H1 (cell line): ENCODE measurements around the gene NONO. TPM values are rescaled to one million over a fixed set of nuclear protein-coding genes. Genes with fewer than 3 reads are reported as not detected.

Experiments
- CTCF ChIA-PET: fragments of 300-600 bp; sonication (Branson Sonifier 250); formaldehyde crosslinking; loops from one replicate; lab custom pipeline; 2021; ENCODE audit not compliant: partially characterized antibody; lab: Charles Lee
- POLR2A ChIA-PET: fragments of 300-600 bp; sonication (Branson Sonifier 250); formaldehyde crosslinking; loops from one replicate; lab custom pipeline; 2021; ENCODE audit warnings: inconsistent platforms; ENCODE audit not compliant: partially characterized antibody; lab: Charles Lee
- DNase-seq, 2 experiments: peaks; one replicate each; pipeline versions ENCODE4 v3.0.0 to v3.0.0-alpha.2; 2010 to 2022; ENCODE audit warnings: low spot score in 2 of 2, low read depth in 1 of 2, mixed read lengths in 1 of 2
- FAIRE-seq: peaks from 2 replicates; lab custom pipeline; 2011; peaks lifted over from hg19 to GRCh38; lab: Jason Lieb, UNC
- H2AFZ ChIP-seq: 2 replicates; pipeline ENCODE4 v1.8.1; 2012; ENCODE audit warnings: low read length, inconsistent platforms
- H2AK5ac ChIP-seq: 2 replicates; pipeline ENCODE4 v1.6.1; 2013; ENCODE audit warnings: low read depth, low read length
- H2BK120ac ChIP-seq: replicated peaks from 2 replicates; pipeline ENCODE3; 2013; ENCODE audit warnings: low read depth, low read length, inconsistent platforms
- H2BK12ac ChIP-seq: 2 replicates; pipeline ENCODE4 v1.6.1; 2013; ENCODE audit warnings: low read depth, low read length
- H2BK15ac ChIP-seq: 2 replicates; pipeline ENCODE4 v1.6.1; 2013; ENCODE audit warnings: low read length
- H2BK20ac ChIP-seq: 2 replicates; pipeline ENCODE4 v1.6.1; 2013; ENCODE audit warnings: low read length
- H2BK5ac ChIP-seq: 2 replicates; pipeline ENCODE4 v1.6.1; 2013; ENCODE audit warnings: low read depth, low read length
- H3K14ac ChIP-seq: 2 replicates; pipeline ENCODE4 v1.6.1; 2013; ENCODE audit warnings: inconsistent platforms; ENCODE audit not compliant: insufficient read length
- H3K18ac ChIP-seq: 2 replicates; pipeline ENCODE4 v1.6.1; 2013; ENCODE audit warnings: low read length; ENCODE audit errors: extremely low read depth
- H3K23ac ChIP-seq: 2 replicates; pipeline ENCODE4 v1.6.1; 2013; ENCODE audit warnings: inconsistent platforms; ENCODE audit not compliant: insufficient read length
- H3K23me2 ChIP-seq: 2 replicates; pipeline ENCODE4 v1.6.1; 2013; ENCODE audit warnings: low read depth, low read length
- H3K27ac ChIP-seq: 2 replicates; pipeline ENCODE4 v1.6.1; 2011; ENCODE audit warnings: low read depth, low read length, inconsistent platforms
- H3K27me3 ChIP-seq, 4 experiments: replicated peaks in 1 of 4; 1 replicate in 1 of 4; 2 replicates in 3 of 4; pipeline versions ENCODE4 v1.6.1 to v1.8.1; 2011 to 2013; ENCODE audit warnings: low read length in 3 of 4, mild to moderate bottlenecking in 3 of 4, inconsistent platforms in 2 of 4, mixed read lengths in 2 of 4, moderate library complexity in 1 of 4; ENCODE audit not compliant: control insufficient read depth in 3 of 4, insufficient read depth in 3 of 4; ENCODE audit errors: extremely low read depth in 1 of 4
- H3K36me3 ChIP-seq, 4 experiments: 2 replicates each; pipeline versions ENCODE4 v1.6.1 to v1.8.1; 2011 to 2013; ENCODE audit warnings: mild to moderate bottlenecking in 4 of 4, low read length in 3 of 4, moderate library complexity in 2 of 4, control low read depth in 1 of 4, inconsistent platforms in 1 of 4; ENCODE audit not compliant: insufficient read depth in 4 of 4, control insufficient read depth in 2 of 4
- H3K4ac ChIP-seq: replicated peaks from 2 replicates; pipeline ENCODE3; 2013; ENCODE audit warnings: low read length, low read depth, mixed read lengths, inconsistent platforms; ENCODE audit not compliant: insufficient read length
- H3K4me1 ChIP-seq, 4 experiments: replicated peaks in 1 of 4; 1 replicate in 1 of 4; 2 replicates in 3 of 4; pipeline versions ENCODE4 v1.6.1 to v1.8.1; 2011 to 2013; ENCODE audit warnings: low read length in 3 of 4, inconsistent platforms in 2 of 4, mixed read lengths in 1 of 4; ENCODE audit not compliant: insufficient read depth in 4 of 4, control insufficient read depth in 3 of 4
- H3K4me2 ChIP-seq, 2 experiments: 2 replicates each; pipeline versions ENCODE4 v1.6.1 to v1.8.1; 2011 to 2013; ENCODE audit warnings: low read depth in 2 of 2, low read length in 2 of 2, control low read depth in 1 of 2, inconsistent platforms in 1 of 2, mild to moderate bottlenecking in 1 of 2; ENCODE audit not compliant: insufficient read depth in 1 of 2
- H3K4me3 ChIP-seq, 4 experiments: fragments of 200-600, 300-600 bp in 1 of 4; sonication (generic), shearing (Covaris generic), sonication (Bioruptor Twin) in 1 of 4; 2 replicates each; pipeline versions ENCODE4 v1.5.1 to v1.8.1; 2011 to 2016; ENCODE audit warnings: low read length in 4 of 4, low read depth in 3 of 4, control low read depth in 2 of 4, inconsistent platforms in 2 of 4, mild to moderate bottlenecking in 2 of 4, mixed read lengths in 1 of 4, moderate library complexity in 1 of 4; ENCODE audit not compliant: insufficient read depth in 2 of 4; ENCODE audit errors: extremely low read depth in 1 of 4
- H3K56ac ChIP-seq: replicated peaks from 2 replicates; pipeline ENCODE3; 2013; ENCODE audit warnings: low read depth, mild to moderate bottlenecking, mixed read lengths, low read length, inconsistent platforms; ENCODE audit not compliant: insufficient read length
- H3K79me1 ChIP-seq: 2 replicates; pipeline ENCODE4 v1.6.1; 2013; ENCODE audit warnings: low read depth, low read length, control low read depth
- H3K79me2 ChIP-seq, 2 experiments: 2 replicates each; pipeline versions ENCODE4 v1.6.1 to v1.8.1; 2012 to 2013; ENCODE audit warnings: low read length in 2 of 2, mild to moderate bottlenecking in 2 of 2, inconsistent platforms in 1 of 2; ENCODE audit not compliant: insufficient read depth in 2 of 2, control insufficient read depth in 1 of 2
- H3K9ac ChIP-seq, 4 experiments: replicated peaks in 1 of 4; 1 replicate in 1 of 4; 2 replicates in 3 of 4; pipeline versions ENCODE4 v1.6.1 to v1.8.1; 2011 to 2013; ENCODE audit warnings: low read depth in 3 of 4, low read length in 3 of 4, control low read depth in 2 of 4, mild to moderate bottlenecking in 2 of 4, moderate library complexity in 2 of 4, inconsistent platforms in 1 of 4; ENCODE audit errors: extremely low read depth in 1 of 4
- H3K9me3 ChIP-seq, 2 experiments: 2 replicates each; pipeline versions ENCODE4 v1.6.1 to v1.8.1; 2012 to 2013; ENCODE audit warnings: mild to moderate bottlenecking in 2 of 2, moderate library complexity in 2 of 2, control low read depth in 1 of 2, inconsistent platforms in 1 of 2, low read depth in 1 of 2, low read length in 1 of 2, mixed read lengths in 1 of 2; ENCODE audit not compliant: insufficient read depth in 2 of 2
- H4K20me1 ChIP-seq, 2 experiments: replicated peaks in 1 of 2; 2 replicates each; pipeline versions ENCODE3 to v1.8.1; 2011 to 2013; ENCODE audit warnings: inconsistent platforms in 2 of 2, low read length in 2 of 2, mild to moderate bottlenecking in 1 of 2; ENCODE audit not compliant: insufficient read depth in 2 of 2, control insufficient read depth in 1 of 2
- H4K5ac ChIP-seq: 2 replicates; pipeline ENCODE4 v1.6.1; 2013; ENCODE audit warnings: low read length, low read depth, mixed read lengths, inconsistent platforms; ENCODE audit not compliant: insufficient read length
- H4K8ac ChIP-seq: 2 replicates; pipeline ENCODE4 v1.8.0; 2013; ENCODE audit warnings: mild to moderate bottlenecking, moderate library complexity, low read length, inconsistent platforms; ENCODE audit not compliant: insufficient read depth; ENCODE audit errors: extremely low read depth
- H4K91ac ChIP-seq: replicated peaks from 2 replicates; pipeline ENCODE3; 2013; ENCODE audit warnings: low read length, mixed read lengths, inconsistent platforms; ENCODE audit not compliant: insufficient read length
- CREB1 ChIP-seq: IDR thresholded peaks from 2 replicates; pipeline ENCODE4 v1.6.1; 2012; ENCODE audit warnings: inconsistent platforms
- FOSL1 ChIP-seq: IDR thresholded peaks from 2 replicates; pipeline ENCODE4 v1.6.1; 2011; ENCODE audit warnings: mild to moderate bottlenecking, low read depth, low read length, moderate library complexity; ENCODE audit not compliant: insufficient read depth
- HDAC2 ChIP-seq, 2 experiments: fragments of 300-600 bp in 1 of 2; sonication (generic) in 1 of 2; IDR thresholded peaks; 2 replicates each; pipeline ENCODE4 v1.6.1; 2011 to 2012; ENCODE audit warnings: low read depth in 2 of 2, low read length in 2 of 2, mild to moderate bottlenecking in 2 of 2, moderate library complexity in 2 of 2, borderline replicate concordance in 1 of 2, inconsistent platforms in 1 of 2
- KDM4A ChIP-seq: IDR thresholded peaks from one replicate; pipeline ENCODE4 v1.7.1; 2012; ENCODE audit warnings: low read depth, mild to moderate bottlenecking, moderate library complexity, low read length, inconsistent platforms; ENCODE audit not compliant: severe bottlenecking
- POLR2AphosphoS5 ChIP-seq: IDR thresholded peaks from 2 replicates; pipeline ENCODE4 v1.6.1; 2011; ENCODE audit warnings: low read depth, low read length
- RBBP5 ChIP-seq: IDR thresholded peaks from 2 replicates; pipeline ENCODE4 v1.7.1; 2012; ENCODE audit warnings: low read depth, mild to moderate bottlenecking, inconsistent platforms, low read length, moderate library complexity, borderline replicate concordance
- RFX5 ChIP-seq: IDR thresholded peaks from 2 replicates; pipeline ENCODE4 v1.6.1; 2011; ENCODE audit warnings: low read depth, low read length, improper control_type of control experiment, borderline replicate concordance
- SIN3A ChIP-seq, 2 experiments: IDR thresholded peaks in 1 of 2; conservative IDR thresholded peaks in 1 of 2; 2 replicates each; pipeline ENCODE4 v1.6.1; 2011 to 2012; ENCODE audit warnings: low read length in 2 of 2, improper control_type of control experiment in 1 of 2, low read depth in 1 of 2, mild to moderate bottlenecking in 1 of 2
- SP4 ChIP-seq: IDR thresholded peaks from 2 replicates; pipeline ENCODE4 v1.6.1; 2012; ENCODE audit warnings: low read length, inconsistent platforms
- SUZ12 ChIP-seq: fragments of 200-600 bp; sonication (generic); IDR thresholded peaks from 2 replicates; pipeline ENCODE4 v1.6.1; 2012; ENCODE audit warnings: mild to moderate bottlenecking, inconsistent platforms, low read length, moderate library complexity, mixed read lengths
- TAF7 ChIP-seq: optimal IDR thresholded peaks from 2 replicates; pipeline ENCODE3; 2011; ENCODE audit warnings: low read depth, mild to moderate bottlenecking, inconsistent platforms, low read length, moderate library complexity, borderline replicate concordance
- TCF12 ChIP-seq: IDR thresholded peaks from 2 replicates; pipeline ENCODE4 v1.6.1; 2011; ENCODE audit warnings: low read depth, mild to moderate bottlenecking, low read length
- ZNF274 ChIP-seq: IDR thresholded peaks from 2 replicates; pipeline ENCODE4 v1.7.0; 2012; ENCODE audit warnings: low read length, borderline replicate concordance; ENCODE audit errors: extremely low read depth
- WGBS, 2 experiments: shearing (Covaris generic) in 1 of 2; methylation state at CpG; one replicate each; pipeline versions ENCODE4 v1.1.6 to v1.1.7; 2013 to 2015; ENCODE audit warnings: low lambda C conversion rate in 2 of 2, mixed read lengths in 2 of 2, inconsistent platforms in 1 of 2, low coverage in 1 of 2, missing lambda C conversion rate in 1 of 2; ENCODE audit not compliant: insufficient replicate concordance in 2 of 2, insufficient coverage in 1 of 2, insufficient read length in 1 of 2; ENCODE audit errors: extremely low coverage in 1 of 2, missing lambda C conversion rate in 1 of 2; 5-methylcytosine and 5-hydroxymethylcytosine counted together
- polyA plus RNA-seq, 7 experiments: library from polyadenylated mRNA; depleted of rRNA in 3 of 7; stranded (reverse) in 5 of 7; unstranded in 2 of 7; fragments of >200 nt in 5 of 7; fragments of 200-250 nt in 2 of 7; gene quantifications; 1 replicate in 5 of 7; 2 replicates in 1 of 7; 4 replicates in 1 of 7; pipeline versions ENCODE4 v1.2.1 to v1.2.3, GENCODE V29; 2011 to 2013; ENCODE audit warnings: missing spikeins in 2 of 7, mixed read lengths in 2 of 7
- total RNA-seq: library from RNA; stranded (reverse); fragmentation: NEBNext Ultra II Directional; extraction: Animal tissue kit (Norgen Biotek cat#: 25700); gene quantifications from 2 replicates; pipeline ENCODE4 v1.2.1, GENCODE V29; 2021
- TF ChIP-seq, protein P1 (sequence below): IDR thresholded peaks from 2 replicates; pipeline ENCODE4 v1.6.1; 2012; ENCODE audit warnings: inconsistent platforms

Gene NONO
- total and polyA plus RNA-seq, 2 of the 8 experiments (the other 6 are each of a cell fraction or from before 2014, with no cell fraction given), result 641 to 728 TPM

DNA sequence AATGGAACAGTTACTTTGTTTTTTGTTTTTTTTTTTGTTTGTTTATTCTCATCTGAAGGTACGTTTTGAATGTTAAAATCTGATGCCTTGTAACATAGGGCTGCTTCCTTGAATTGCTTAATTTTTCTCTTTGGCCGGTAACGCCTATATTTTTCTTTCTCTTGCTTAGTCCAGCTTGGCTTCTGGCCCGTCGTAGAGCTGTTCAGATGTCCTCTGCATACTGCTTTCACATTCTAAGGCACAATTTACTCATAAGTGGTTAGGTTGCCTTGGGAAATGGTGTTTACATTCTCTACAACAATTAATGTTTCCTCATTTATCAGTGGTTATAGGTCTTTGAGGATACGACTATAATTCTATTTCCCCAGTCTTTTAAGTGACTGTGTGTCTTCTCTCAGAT is 7.9 kb downstream of the NONO start:
- Histone ChIP-seq H2AK5ac (no peak overlapping the region), H4K91ac (no peak overlapping the region), H2AFZ (no peak overlapping the region), H2BK20ac (no peak overlapping the region), H3K79me1 (no peaks in the 10 kb centered on the region), H3K23me2 (no peaks in the 10 kb centered on the region), H3K4ac (no peak overlapping the region), H3K4me3 (no peak overlapping the region), H3K36me3 (peaks cover 14 to 77% (median 46%) of the 10 kb centered on the region in 4 experiments), H3K27ac (no peak overlapping the region), H3K4me2 (no peak overlapping the region), H2BK5ac (no peak overlapping the region), H4K8ac (no peak overlapping the region), H2BK120ac (no peak overlapping the region), H4K20me1 (peaks cover 0 to 2% of the 10 kb centered on the region in 2 experiments), H2BK15ac (no peak overlapping the region), H3K18ac (no peak overlapping the region), H3K27me3 (no peaks in the 10 kb centered on the region), H3K9ac (no peak overlapping the region), H3K56ac (no peak overlapping the region), H3K4me1 (no peaks in the 10 kb centered on the region), H4K5ac (no peak overlapping the region), H3K23ac (no peak overlapping the region), H2BK12ac (no peak overlapping the region), H3K14ac (no peak overlapping the region), H3K9me3 (no peaks in the 10 kb centered on the region), H3K79me2 (peaks cover 5 to 52% of the 10 kb centered on the region in 2 experiments)
- WGBS, 2 experiments, result 88% methylated on average over 6 of the region's 6 CpGs; no CpG with 5 or more reads in 1 of the 2 experiments
- CTCF ChIA-PET, result no interaction called here
- DNase-seq (no peak), FAIRE-seq (no peak)
- POLR2A ChIA-PET, result interaction anchor here (0.6 to 13.5 kb wide), 3 partner anchors 9 to 294 kb away, joined by 3 to 215 read pairs (median 3); partner anchors contain the start of genes ITGB1BP2 and ZMYM3
- TF ChIP-seq SP4 (no peak), KDM4A (no peak), ZNF274 (no peak), FOSL1 (no peak), HDAC2 (IDR thresholded peaks at IDR 0.05; ENCODE audit: borderline replicate concordance in 1 of 2, low read depth in 2 of 2, low read length in 2 of 2) (no peak), RBBP5 (no peak), SIN3A (conservative IDR thresholded peaks at IDR 0.05 in 1 of 2, IDR thresholded peaks at IDR 0.05 in 1 of 2; ENCODE audit: low read depth in 1 of 2, low read length in 2 of 2) (no peak), RFX5 (no peak), SUZ12 (no peak), POLR2AphosphoS5 (no peak), TCF12 (no peak), CREB1 (no peak), TAF7 (no peak)
- TF ChIP-seq, protein P1, sequence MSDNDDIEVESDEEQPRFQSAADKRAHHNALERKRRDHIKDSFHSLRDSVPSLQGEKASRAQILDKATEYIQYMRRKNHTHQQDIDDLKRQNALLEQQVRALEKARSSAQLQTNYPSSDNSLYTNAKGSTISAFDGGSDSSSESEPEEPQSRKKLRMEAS, result no peak
